Sigmoid colon (tissue), 4 donors: ENCODE data around the gene HLA-G.

ENCODE experiments used
- EP300 ChIP-seq, 4 donors: sonication (generic); formaldehyde crosslinking; IDR thresholded peaks; one replicate each; pipeline ENCODE4 v1.6.1; 2017; ENCODE audit warnings: antibody characterized with exemption in 4 of 4
- POLR2A ChIP-seq, 2 donors: fragments of 450-650 bp; IDR thresholded peaks; one replicate each; pipeline ENCODE4 v1.6.1; 2016; ENCODE audit warnings: antibody characterized with exemption in 2 of 2, mild to moderate bottlenecking in 2 of 2, moderate library complexity in 2 of 2
- POLR2AphosphoS5 ChIP-seq, 4 donors: sonication (generic); formaldehyde crosslinking; IDR thresholded peaks; one replicate each; pipeline ENCODE4 v1.6.1; 2017; ENCODE audit warnings: antibody characterized with exemption in 4 of 4
- TF ChIP-seq, protein P1 (sequence below), 4 experiments: fragments of 450-650 bp in 3 of 4; fragments of 200-600 bp in 1 of 4; IDR thresholded peaks; one replicate each; pipeline ENCODE4 v1.5.1; 2016 to 2019; ENCODE audit warnings: antibody characterized with exemption in 4 of 4, mild to moderate bottlenecking in 3 of 4, moderate library complexity in 2 of 4

DNA sequence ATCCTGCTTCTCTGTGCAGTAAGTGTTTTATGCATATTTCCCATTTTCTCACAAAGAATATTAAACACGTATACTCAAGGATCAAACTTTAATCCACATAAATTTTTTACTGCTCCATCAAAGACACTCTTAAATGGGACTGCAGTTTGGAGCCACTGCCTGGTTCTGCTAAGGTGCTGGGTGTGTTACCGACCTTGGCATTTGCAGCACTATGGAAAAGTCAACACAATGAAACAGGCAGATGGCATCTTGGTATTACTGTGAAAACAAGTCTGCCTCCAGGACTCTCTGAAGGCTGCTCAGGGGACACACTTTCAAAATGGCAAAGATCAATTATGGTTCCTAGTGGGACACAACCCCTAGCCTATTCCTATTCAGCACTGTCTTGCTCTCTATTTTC, 17.3 kb upstream of the HLA-G start:
- no peak for TF ChIP-seq EP300 (IDR thresholded peaks at IDR 0.05)
- TF ChIP-seq, protein P1, sequence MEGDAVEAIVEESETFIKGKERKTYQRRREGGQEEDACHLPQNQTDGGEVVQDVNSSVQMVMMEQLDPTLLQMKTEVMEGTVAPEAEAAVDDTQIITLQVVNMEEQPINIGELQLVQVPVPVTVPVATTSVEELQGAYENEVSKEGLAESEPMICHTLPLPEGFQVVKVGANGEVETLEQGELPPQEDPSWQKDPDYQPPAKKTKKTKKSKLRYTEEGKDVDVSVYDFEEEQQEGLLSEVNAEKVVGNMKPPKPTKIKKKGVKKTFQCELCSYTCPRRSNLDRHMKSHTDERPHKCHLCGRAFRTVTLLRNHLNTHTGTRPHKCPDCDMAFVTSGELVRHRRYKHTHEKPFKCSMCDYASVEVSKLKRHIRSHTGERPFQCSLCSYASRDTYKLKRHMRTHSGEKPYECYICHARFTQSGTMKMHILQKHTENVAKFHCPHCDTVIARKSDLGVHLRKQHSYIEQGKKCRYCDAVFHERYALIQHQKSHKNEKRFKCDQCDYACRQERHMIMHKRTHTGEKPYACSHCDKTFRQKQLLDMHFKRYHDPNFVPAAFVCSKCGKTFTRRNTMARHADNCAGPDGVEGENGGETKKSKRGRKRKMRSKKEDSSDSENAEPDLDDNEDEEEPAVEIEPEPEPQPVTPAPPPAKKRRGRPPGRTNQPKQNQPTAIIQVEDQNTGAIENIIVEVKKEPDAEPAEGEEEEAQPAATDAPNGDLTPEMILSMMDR (IDR thresholded peaks at IDR 0.05): no peak
- no peak for TF ChIP-seq POLR2AphosphoS5 (IDR thresholded peaks at IDR 0.05)
- no peak for TF ChIP-seq POLR2A (IDR thresholded peaks at IDR 0.05)
